HTERT RPE-1 (cell line): ENCODE results near the gene SF3A2.
"Not testable (repeated sequence)": the region's sequence is repeated elsewhere in the genome, so short reads cannot be mapped to it uniquely, and the experiment has no call there.

Source experiments
- in situ Hi-C: fragments of 300-500 bp; cut with MboI; formaldehyde crosslinking; loops from 4 replicates; pipeline ENCODE4 v1.14.3; 2020; ENCODE audit warnings: low sequenced_read_pairs

SF3A2 gene

GRCh38 chr19:2273356-2274184, 36.9 kb downstream of the SF3A2 start:
- in situ Hi-C loops = no loop called here

DNA sequence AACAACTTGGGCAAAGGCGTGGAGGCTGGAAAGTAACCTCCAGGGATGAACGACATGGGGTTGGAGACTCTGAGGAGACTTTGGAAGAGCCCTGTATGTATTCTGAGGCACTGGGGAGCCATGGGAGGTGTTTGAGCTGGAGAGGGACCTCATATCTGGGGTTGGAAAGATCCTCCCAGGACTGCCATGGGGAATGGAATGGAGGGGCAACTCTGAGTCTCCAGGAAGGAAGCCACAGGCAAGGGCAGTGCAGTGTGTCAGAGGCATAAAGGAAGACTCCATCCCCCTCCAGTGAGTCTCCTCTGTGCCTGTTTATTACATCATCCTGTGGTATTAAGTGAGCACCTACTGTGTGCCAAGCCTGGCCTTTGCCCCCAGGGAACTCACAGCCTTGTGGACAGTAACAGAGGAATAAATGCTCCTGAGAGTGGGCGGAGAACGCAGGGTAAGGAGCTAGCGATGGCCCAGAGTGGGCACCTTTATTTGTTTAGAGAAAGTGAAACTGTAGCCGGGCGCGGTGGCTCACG, 37.6 kb downstream of the SF3A2 start:
- in situ Hi-C loops = no loop called here

DNA sequence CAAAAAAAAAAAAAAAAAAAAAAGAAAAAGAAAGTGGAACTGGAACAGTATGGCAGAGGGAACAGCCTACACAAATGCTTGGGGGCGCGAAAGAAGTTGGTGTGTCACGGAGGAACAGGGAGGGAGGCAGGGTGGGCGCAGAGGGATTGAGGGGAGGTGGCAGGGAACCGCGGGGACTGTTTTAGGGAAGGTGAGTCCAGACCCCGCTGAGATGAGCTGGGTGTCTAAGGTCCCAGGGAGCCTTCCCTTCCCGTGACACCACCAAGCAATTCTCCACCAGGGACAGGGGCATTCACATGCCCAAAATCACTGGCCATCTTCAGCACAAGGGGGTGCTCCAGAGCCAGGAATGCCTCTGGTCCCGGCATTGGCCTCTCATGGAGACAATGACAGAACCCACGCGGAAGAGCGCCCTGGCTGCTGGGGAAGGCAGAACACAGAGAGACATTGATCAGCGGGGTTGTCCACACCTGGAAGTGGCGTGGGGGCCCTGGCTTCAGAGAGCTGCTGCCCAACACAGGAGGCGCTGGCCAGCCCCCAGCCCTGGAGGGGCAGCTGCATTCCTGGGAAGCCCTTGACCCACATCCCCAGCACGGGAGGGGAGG, 38.4 kb downstream of the SF3A2 start:
- in situ Hi-C loops = no loop called here

DNA sequence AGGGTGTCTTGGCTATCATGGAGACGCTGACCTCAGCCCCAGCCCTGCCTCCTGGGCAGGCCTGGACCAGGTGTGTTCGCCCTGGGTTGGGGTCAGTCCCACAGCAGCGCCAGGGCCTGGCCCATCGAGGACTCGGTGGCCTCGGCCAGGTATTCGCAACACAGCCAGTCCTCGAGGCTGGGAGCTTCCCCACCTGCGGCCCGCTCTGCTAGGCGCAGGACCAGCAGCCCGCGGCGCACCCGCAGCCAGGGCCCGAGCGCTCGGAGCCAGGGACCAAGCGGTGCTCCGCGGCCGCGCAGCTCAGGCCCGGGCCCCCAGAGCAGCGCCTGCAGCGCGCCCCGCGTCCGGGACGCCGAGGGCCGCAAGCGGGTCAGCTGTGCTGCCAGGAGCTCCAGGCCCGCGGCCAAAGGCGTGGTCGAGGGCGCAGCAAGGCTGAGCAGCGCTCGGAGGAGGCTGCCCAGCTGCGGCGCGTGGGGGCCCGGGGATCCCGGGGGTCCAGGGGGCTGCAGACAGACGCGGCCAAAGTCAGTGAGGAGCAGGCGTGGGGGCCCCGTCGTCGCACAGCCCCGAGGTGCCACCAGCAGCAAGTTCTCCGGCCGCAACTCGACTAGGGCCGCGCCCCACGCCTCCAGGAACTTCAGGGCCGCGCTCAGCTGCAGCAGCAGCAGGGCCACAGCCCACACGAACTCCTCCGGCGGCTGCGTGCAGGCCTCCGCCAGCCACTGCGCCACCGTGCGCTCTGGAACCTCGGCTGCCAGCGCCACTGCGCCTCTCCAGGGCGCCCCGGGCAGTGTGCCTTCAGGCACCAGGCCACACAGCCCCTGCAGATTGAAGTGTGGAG, 39.2 kb downstream of the SF3A2 start:
- in situ Hi-C loops = no loop called here

DNA sequence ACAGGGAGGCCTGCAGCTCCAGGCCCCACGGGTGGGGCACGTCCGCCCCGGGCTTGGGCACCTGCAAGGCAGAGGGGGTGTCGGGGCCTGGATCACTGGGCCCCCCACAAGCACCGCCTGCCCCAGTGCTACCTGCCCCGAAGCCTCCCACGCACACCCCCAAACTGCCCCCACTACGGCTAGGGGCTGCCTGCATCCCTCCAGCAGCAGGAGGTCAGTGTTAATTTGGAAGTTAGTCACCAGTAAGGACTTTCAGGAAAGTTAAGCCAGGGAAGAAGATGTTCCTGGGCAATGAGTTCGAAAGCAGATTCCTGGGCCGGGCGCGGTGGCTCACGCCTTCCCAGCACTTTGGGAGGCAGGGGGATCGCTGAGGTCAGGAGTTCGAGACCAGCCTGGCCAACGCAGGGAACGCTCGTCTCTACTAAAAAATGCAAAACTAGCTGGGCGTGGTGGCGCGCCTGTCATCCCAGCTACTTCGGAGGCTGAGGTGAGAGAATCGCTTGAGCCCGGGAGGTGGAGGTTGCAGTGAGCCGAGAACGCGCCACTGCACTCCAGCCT, 39.9 kb downstream of the SF3A2 start:
- in situ Hi-C loops = no loop called here

- in situ Hi-C loops = no loop called here
Observed at GRCh38 chr19:2277138-2277537, 40.5 kb downstream of the SF3A2 start.

GRCh38 chr19:2278459-2279158, 42.0 kb downstream of the SF3A2 start:
- in situ Hi-C loops = no loop called here

GRCh38 chr19:2280633-2281264, 44.1 kb downstream of the SF3A2 start:
- in situ Hi-C loops = no loop called here

- in situ Hi-C loops = not testable (repeated sequence)
Observed at GRCh38 chr19:2281265-2282061, 44.8 kb downstream of the SF3A2 start.

DNA sequence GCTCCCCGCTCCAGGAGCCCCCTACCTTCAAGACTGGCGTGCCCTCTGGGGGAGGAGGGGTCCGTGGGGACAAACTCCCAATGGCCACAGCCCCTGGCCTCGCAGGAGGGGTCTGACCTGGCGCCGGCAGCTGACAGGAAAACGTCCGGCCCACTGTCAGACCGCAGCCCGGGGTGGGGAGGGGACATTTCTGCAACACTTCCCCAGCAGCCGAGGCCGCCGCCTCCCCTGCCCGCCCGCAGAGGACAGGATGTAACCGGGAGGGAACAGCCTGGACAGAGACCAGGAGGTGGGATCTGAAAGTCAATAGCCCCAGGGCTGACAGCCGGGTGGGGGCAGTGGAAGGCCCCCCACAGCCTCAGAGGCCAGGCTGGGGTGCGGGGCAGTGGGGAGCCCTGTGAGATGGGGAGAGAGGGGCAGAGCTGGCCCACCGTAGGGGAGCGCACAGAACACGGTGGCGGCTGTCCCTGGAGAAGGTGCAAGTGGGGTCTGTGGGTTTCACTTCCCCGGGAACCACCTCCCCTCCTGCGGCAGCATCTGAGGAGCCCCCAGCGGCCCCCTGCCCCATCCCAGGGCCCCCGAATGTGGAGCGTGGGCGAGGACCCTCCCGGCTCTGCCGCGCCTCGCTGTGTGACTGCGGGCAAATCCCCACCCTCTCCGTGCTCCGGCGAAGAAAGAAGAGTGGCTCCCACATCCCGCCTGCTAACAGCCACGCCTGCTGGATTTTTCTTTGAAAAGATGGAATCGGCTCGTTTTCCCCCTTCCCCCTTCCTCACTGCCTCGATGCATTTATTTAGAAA, 45.6 kb downstream of the SF3A2 start, which contains the start of gene PEAK3:
PEAK3 (minus strand) TSS at position 114 of the 800 bp plus-strand sequence. CDS start 1,244 bp downstream, outside the sequence.
- in situ Hi-C loops = no loop called here

- in situ Hi-C loops = no loop called here
Observed at GRCh38 chr19:2282862-2283237, 46.2 kb downstream of the SF3A2 start.

- in situ Hi-C loops = no loop called here
Observed at GRCh38 chr19:2283835-2284507, 47.3 kb downstream of the SF3A2 start.

DNA sequence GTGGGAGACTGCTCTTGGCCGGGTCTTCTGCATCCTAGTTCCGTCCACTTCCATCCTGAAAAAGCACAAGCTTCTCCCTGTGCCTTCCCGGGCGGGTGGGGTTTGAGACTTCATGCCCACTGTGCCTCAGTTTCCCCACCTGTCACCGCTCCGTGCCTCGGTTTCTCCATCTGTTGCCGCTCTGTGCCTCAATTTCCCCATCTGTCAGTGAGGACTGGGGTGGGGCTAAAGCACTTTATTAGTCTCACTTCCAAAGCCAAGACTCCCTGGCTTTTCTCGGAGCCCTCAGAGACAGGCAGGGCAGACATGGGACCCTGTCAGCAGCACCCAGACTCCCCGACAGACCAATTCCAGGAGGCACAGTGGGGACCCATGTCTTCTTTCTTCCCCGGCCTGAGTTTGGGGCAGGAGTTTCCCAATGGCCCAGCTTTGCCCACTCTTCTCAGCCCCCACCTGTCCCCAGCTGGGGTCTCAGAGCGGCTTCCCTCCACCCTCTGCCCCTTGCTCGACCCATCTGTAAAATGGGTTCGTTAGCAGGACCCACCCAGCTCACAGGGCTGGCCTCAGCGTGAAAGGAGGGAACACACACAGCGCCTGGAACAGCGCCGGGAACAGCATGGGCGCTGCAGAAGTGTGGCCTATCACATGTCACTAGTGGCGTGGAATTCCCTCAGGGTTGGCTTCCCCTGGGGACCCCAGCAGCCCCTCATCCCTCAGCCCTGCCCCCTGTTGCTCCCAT, 49.9 kb downstream of the SF3A2 start:
- in situ Hi-C loops = no loop called here

GRCh38 chr19:2287585-2288337, 51.1 kb downstream of the SF3A2 start:
- in situ Hi-C loops = no loop called here

- in situ Hi-C loops = no loop called here
Observed at GRCh38 chr19:2288338-2288817, 51.8 kb downstream of the SF3A2 start.
